ENCODE results near the gene SKI. TPM values are rescaled to one million over a fixed set of nuclear protein-coding genes. Genes with fewer than 3 reads are reported as not detected.
"Not testable (repeated sequence)": the region's sequence is repeated elsewhere in the genome, so short reads cannot be mapped to it uniquely, and the experiment has no call there.

Gene SKI
- total RNA-seq, 2 donors from 2014 or later, result 31.0 to 36.1 TPM

- no peak overlapping the region for H3K4me3 ChIP-seq
- no peak for DNase-seq
- intact Hi-C loops (cut with DNase I), result no loop called here
- H3K4me1 ChIP-seq, result peaks cover 4% of the 10 kb centered on the region
- H3K9me3 ChIP-seq, result no peaks in the 10 kb centered on the region
- H3K27me3 ChIP-seq, result no peaks in the 10 kb centered on the region
- no peak overlapping the region for H3K9ac ChIP-seq (ENCODE audit: low read depth in 2 of 2, low read length in 2 of 2)
- no peaks in the 10 kb centered on the region for H3K36me3 ChIP-seq
- no peak overlapping the region for H3K27ac ChIP-seq
- TF ChIP-seq CTCF (IDR thresholded peaks at IDR 0.05), result no peak
Measured at GRCh38 chr1:2259668-2260402, 31.7 kb downstream of the SKI start.

- H3K9me3 ChIP-seq; H3K27me3 ChIP-seq; DNase-seq; H3K27ac ChIP-seq; H3K4me3 ChIP-seq; intact Hi-C loops (cut with DNase I); H3K9ac ChIP-seq (ENCODE audit: low read depth in 2 of 2, low read length in 2 of 2); H3K36me3 ChIP-seq; H3K4me1 ChIP-seq: not testable (repeated sequence)
Measured at GRCh38 chr1:2260470-2260869, 32.4 kb downstream of the SKI start.

GRCh38 chr1:2260917-2261316 is 32.8 kb downstream of the SKI start:
- Histone ChIP-seq H3K36me3 (no peaks in the 10 kb centered on the region), H3K27me3 (no peaks in the 10 kb centered on the region), H3K27ac (no peak overlapping the region), H3K4me3 (no peak overlapping the region), H3K4me1 (peaks cover 4% of the 10 kb centered on the region), H3K9ac (ENCODE audit: low read depth in 2 of 2, low read length in 2 of 2) (no peak overlapping the region), H3K9me3 (no peaks in the 10 kb centered on the region)
- DNase-seq, result no peak
- TF ChIP-seq CTCF (IDR thresholded peaks at IDR 0.05), result no peak
- intact Hi-C loops (cut with DNase I), result no loop called here

GRCh38 chr1:2261476-2262395 is 33.6 kb downstream of the SKI start:
- H3K4me1 ChIP-seq; intact Hi-C loops (cut with DNase I); H3K4me3 ChIP-seq; H3K27me3 ChIP-seq; H3K36me3 ChIP-seq; DNase-seq; H3K27ac ChIP-seq; H3K9ac ChIP-seq (ENCODE audit: low read depth in 2 of 2, low read length in 2 of 2); H3K9me3 ChIP-seq: not testable (repeated sequence)

GRCh38 chr1:2266301-2266975 is 38.3 kb downstream of the SKI start:
- Histone ChIP-seq H3K4me3 (no peak overlapping the region), H3K27ac (no peak overlapping the region), H3K27me3 (no peaks in the 10 kb centered on the region), H3K36me3 (no peaks in the 10 kb centered on the region), H3K4me1 (peaks cover 8% of the 10 kb centered on the region), H3K9me3 (no peaks in the 10 kb centered on the region), H3K9ac (ENCODE audit: low read depth in 2 of 2, low read length in 2 of 2) (no peak overlapping the region)
- intact Hi-C loops (cut with DNase I), result no loop called here
- no peak for TF ChIP-seq CTCF (IDR thresholded peaks at IDR 0.05)
- DNase-seq, result no peak

- H3K27ac ChIP-seq, result no peak overlapping the region
- DNase-seq, result no peak
- H3K4me3 ChIP-seq, result no peak overlapping the region
- H3K9ac ChIP-seq (ENCODE audit: low read depth in 2 of 2, low read length in 2 of 2), result no peak overlapping the region
- TF ChIP-seq CTCF (IDR thresholded peaks at IDR 0.05), result no peak
- H3K27me3 ChIP-seq, result no peaks in the 10 kb centered on the region
- intact Hi-C loops (cut with DNase I), result no loop called here
- no peaks in the 10 kb centered on the region for H3K36me3 ChIP-seq
- peaks cover 16% of the 10 kb centered on the region for H3K4me1 ChIP-seq
- H3K9me3 ChIP-seq, result no peaks in the 10 kb centered on the region
Measured at GRCh38 chr1:2267051-2267830, 39.1 kb downstream of the SKI start.
